Measurements from ENCODE around the gene ATP6V1A.
A peak's percentile ranks its signal among the peaks of the same experiment; 100 is the strongest.

Gene ATP6V1A

GRCh38 chr3:113721636-113722035 lies 25.2 kb upstream of the ATP6V1A start:
- Histone ChIP-seq H3K27ac (ENCODE audit: low read depth, low read length) (no peak overlapping the region), H3K4me1 (ENCODE audit: control insufficient read depth, insufficient read depth, low read length) (no peaks in the 10 kb centered on the region), H3K9ac (ENCODE audit: low read length) (no peak overlapping the region), H3K27me3 (ENCODE audit: control insufficient read depth, insufficient read depth, low read length) (no peaks in the 10 kb centered on the region), H3K36me3 (ENCODE audit: control insufficient read depth, insufficient read depth, low read length) (peaks cover 56% of the 10 kb centered on the region), H3K9me3 (ENCODE audit: control insufficient read depth, insufficient read depth, low read depth, low read length) (no peaks in the 10 kb centered on the region), H3K4me3 (ENCODE audit: low read depth, low read length) (no peak overlapping the region)

DNA sequence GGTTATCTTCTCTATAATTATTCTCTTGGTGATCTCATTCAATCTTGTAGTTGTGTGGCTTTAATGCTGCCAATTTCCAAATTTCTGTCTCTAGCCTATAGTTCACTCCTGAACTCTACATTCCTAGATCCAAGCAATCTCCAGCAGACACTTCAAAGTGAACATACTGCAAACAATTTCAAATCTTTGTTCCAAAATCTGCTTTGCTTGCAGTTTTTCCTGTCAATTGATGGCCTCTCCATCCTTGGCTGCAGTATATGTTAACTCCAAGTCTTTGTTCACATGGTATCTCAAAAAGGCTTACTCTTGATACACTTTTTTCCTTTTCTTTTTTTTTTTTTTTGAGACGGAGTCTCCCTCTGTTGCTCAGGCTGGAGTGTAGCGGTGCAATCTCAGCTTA lies 18.2 kb upstream of the ATP6V1A start:
- H3K4me1 ChIP-seq (ENCODE audit: control insufficient read depth, insufficient read depth, low read length), result no peaks in the 10 kb centered on the region
- H3K4me3 ChIP-seq (ENCODE audit: low read depth, low read length), result no peak overlapping the region
- peaks cover 8% of the 10 kb centered on the region; the same call in 1 of the 2 replicates for H3K36me3 ChIP-seq (ENCODE audit: control insufficient read depth, insufficient read depth, low read length)
- no peaks in the 10 kb centered on the region for H3K9me3 ChIP-seq (ENCODE audit: control insufficient read depth, insufficient read depth, low read depth, low read length)
- no peaks in the 10 kb centered on the region for H3K27me3 ChIP-seq (ENCODE audit: control insufficient read depth, insufficient read depth, low read length)
- no peak overlapping the region for H3K27ac ChIP-seq (ENCODE audit: low read depth, low read length)
- H3K9ac ChIP-seq (ENCODE audit: low read length), result no peak overlapping the region

DNA sequence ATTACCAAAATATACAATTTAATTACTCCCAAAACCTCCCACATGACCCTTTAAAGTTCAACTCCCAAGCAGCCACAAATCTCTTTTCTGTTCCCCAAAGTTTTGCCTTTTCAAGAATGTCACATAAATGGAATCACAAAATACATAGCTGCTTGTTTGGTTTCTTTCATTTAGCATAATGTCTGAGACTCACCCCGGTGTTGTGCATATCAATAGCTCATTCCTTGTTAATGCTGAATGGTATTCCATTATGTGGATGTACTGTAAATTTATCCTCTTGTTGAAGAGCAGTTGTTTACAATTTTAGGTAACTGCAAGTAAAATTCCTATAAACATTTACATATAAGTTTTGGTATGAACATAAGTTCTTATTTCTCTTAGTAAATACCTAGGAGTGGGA lies 16.3 kb upstream of the ATP6V1A start:
- H3K9me3 ChIP-seq (ENCODE audit: control insufficient read depth, insufficient read depth, low read depth, low read length), result no peaks in the 10 kb centered on the region
- H3K27me3 ChIP-seq (ENCODE audit: control insufficient read depth, insufficient read depth, low read length), result no peaks in the 10 kb centered on the region
- H3K27ac ChIP-seq (ENCODE audit: low read depth, low read length), result peak overlapping the region; percentile 7; the same call in 1 of the 2 replicates
- no peaks in the 10 kb centered on the region for H3K4me1 ChIP-seq (ENCODE audit: control insufficient read depth, insufficient read depth, low read length)
- no peak overlapping the region for H3K9ac ChIP-seq (ENCODE audit: low read length)
- H3K4me3 ChIP-seq (ENCODE audit: low read depth, low read length), result no peak overlapping the region
- H3K36me3 ChIP-seq (ENCODE audit: control insufficient read depth, insufficient read depth, low read length), result peaks cover 8% of the 10 kb centered on the region; the same call in 1 of the 2 replicates

DNA sequence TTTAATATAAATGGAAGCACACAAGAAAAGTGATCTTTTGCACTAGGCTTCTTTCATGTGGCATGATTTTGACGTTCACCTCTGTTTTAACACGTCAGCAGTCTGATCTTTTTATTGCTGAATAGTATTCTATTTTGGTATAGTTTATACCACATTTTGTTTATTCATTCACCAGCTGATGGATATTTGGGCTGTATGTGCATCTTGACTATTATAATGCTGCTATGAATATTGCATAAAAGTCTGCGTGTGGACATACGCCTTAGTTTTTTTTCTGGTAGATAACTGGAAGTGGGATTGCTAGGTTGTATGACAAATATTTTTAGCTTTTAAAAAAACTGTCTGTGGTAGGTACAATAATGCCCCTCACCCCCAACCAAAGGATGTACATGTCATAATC lies 15.1 kb upstream of the ATP6V1A start:
- Histone ChIP-seq H3K27ac (ENCODE audit: low read depth, low read length) (no peak overlapping the region), H3K27me3 (ENCODE audit: control insufficient read depth, insufficient read depth, low read length) (no peaks in the 10 kb centered on the region), H3K36me3 (ENCODE audit: control insufficient read depth, insufficient read depth, low read length) (peaks cover 8% of the 10 kb centered on the region; the same call in 1 of the 2 replicates), H3K9me3 (ENCODE audit: control insufficient read depth, insufficient read depth, low read depth, low read length) (no peaks in the 10 kb centered on the region), H3K4me3 (ENCODE audit: low read depth, low read length) (no peak overlapping the region), H3K4me1 (ENCODE audit: control insufficient read depth, insufficient read depth, low read length) (0 out of 2 replicates have a peak, but pooled peaks cover 5% of the 10 kb centered on the region), H3K9ac (ENCODE audit: low read length) (no peak overlapping the region)

- Histone ChIP-seq H3K4me3 (ENCODE audit: low read depth, low read length) (no peak overlapping the region), H3K9me3 (ENCODE audit: control insufficient read depth, insufficient read depth, low read depth, low read length) (no peaks in the 10 kb centered on the region), H3K4me1 (ENCODE audit: control insufficient read depth, insufficient read depth, low read length) (peaks cover 22% of the 10 kb centered on the region), H3K27me3 (ENCODE audit: control insufficient read depth, insufficient read depth, low read length) (no peaks in the 10 kb centered on the region), H3K9ac (ENCODE audit: low read length) (no peak overlapping the region), H3K27ac (ENCODE audit: low read depth, low read length) (no peak overlapping the region), H3K36me3 (ENCODE audit: control insufficient read depth, insufficient read depth, low read length) (no peaks in the 10 kb centered on the region)
Measured at GRCh38 chr3:113736548-113737089, 10.2 kb upstream of the ATP6V1A start.

GRCh38 chr3:113741086-113741485 lies 5.7 kb upstream of the ATP6V1A start:
- Histone ChIP-seq H3K27me3 (ENCODE audit: control insufficient read depth, insufficient read depth, low read length) (no peaks in the 10 kb centered on the region), H3K9me3 (ENCODE audit: control insufficient read depth, insufficient read depth, low read depth, low read length) (no peaks in the 10 kb centered on the region), H3K27ac (ENCODE audit: low read depth, low read length) (no peak overlapping the region), H3K4me1 (ENCODE audit: control insufficient read depth, insufficient read depth, low read length) (peaks cover 36% of the 10 kb centered on the region), H3K36me3 (ENCODE audit: control insufficient read depth, insufficient read depth, low read length) (no peaks in the 10 kb centered on the region; the same call in 1 of the 2 replicates), H3K9ac (ENCODE audit: low read length) (no peak overlapping the region), H3K4me3 (ENCODE audit: low read depth, low read length) (no peak overlapping the region)

DNA sequence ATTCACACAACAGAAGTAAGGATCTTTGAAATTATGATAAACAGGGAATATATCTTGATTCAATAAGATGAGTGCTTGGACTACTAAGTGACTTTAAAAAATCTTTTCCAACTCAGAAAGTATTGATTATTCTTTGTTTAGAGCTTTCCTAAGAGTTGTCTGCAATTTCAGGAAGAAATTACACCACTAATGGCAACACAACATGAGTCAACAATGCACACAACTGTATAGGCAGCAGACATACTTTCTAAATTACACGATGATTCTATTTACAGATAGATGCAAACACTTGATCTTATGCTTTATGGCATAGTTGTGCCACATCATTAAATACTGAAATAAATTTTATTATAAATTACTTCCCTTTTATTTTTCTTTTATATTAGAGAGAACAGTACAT lies 5.2 kb upstream of the ATP6V1A start:
- peaks cover 33% of the 10 kb centered on the region for H3K4me1 ChIP-seq (ENCODE audit: control insufficient read depth, insufficient read depth, low read length)
- no peaks in the 10 kb centered on the region for H3K27me3 ChIP-seq (ENCODE audit: control insufficient read depth, insufficient read depth, low read length)
- no peaks in the 10 kb centered on the region for H3K9me3 ChIP-seq (ENCODE audit: control insufficient read depth, insufficient read depth, low read depth, low read length)
- no peak overlapping the region for H3K27ac ChIP-seq (ENCODE audit: low read depth, low read length)
- no peak overlapping the region for H3K9ac ChIP-seq (ENCODE audit: low read length)
- H3K4me3 ChIP-seq (ENCODE audit: low read depth, low read length), result no peak overlapping the region
- no peaks in the 10 kb centered on the region; the same call in 1 of the 2 replicates for H3K36me3 ChIP-seq (ENCODE audit: control insufficient read depth, insufficient read depth, low read length)

GRCh38 chr3:113743006-113743630 lies 3.7 kb upstream of the ATP6V1A start:
- Histone ChIP-seq H3K4me3 (ENCODE audit: low read depth, low read length) (peak overlapping the region; percentile 96), H3K4me1 (ENCODE audit: control insufficient read depth, insufficient read depth, low read length) (peaks cover 33% of the 10 kb centered on the region), H3K9ac (ENCODE audit: low read length) (no peak overlapping the region), H3K36me3 (ENCODE audit: control insufficient read depth, insufficient read depth, low read length) (no peaks in the 10 kb centered on the region; the same call in 1 of the 2 replicates), H3K9me3 (ENCODE audit: control insufficient read depth, insufficient read depth, low read depth, low read length) (no peaks in the 10 kb centered on the region), H3K27me3 (ENCODE audit: control insufficient read depth, insufficient read depth, low read length) (no peaks in the 10 kb centered on the region), H3K27ac (ENCODE audit: low read depth, low read length) (no peak overlapping the region)

GRCh38 chr3:113744941-113745755 lies 1.7 kb upstream of the ATP6V1A start:
- H3K27ac ChIP-seq (ENCODE audit: low read depth, low read length), result peak overlapping the region; percentile 98
- H3K9me3 ChIP-seq (ENCODE audit: control insufficient read depth, insufficient read depth, low read depth, low read length), result no peaks in the 10 kb centered on the region
- peaks cover 24% of the 10 kb centered on the region; the same call in 1 of the 2 replicates for H3K4me1 ChIP-seq (ENCODE audit: control insufficient read depth, insufficient read depth, low read length)

DNA sequence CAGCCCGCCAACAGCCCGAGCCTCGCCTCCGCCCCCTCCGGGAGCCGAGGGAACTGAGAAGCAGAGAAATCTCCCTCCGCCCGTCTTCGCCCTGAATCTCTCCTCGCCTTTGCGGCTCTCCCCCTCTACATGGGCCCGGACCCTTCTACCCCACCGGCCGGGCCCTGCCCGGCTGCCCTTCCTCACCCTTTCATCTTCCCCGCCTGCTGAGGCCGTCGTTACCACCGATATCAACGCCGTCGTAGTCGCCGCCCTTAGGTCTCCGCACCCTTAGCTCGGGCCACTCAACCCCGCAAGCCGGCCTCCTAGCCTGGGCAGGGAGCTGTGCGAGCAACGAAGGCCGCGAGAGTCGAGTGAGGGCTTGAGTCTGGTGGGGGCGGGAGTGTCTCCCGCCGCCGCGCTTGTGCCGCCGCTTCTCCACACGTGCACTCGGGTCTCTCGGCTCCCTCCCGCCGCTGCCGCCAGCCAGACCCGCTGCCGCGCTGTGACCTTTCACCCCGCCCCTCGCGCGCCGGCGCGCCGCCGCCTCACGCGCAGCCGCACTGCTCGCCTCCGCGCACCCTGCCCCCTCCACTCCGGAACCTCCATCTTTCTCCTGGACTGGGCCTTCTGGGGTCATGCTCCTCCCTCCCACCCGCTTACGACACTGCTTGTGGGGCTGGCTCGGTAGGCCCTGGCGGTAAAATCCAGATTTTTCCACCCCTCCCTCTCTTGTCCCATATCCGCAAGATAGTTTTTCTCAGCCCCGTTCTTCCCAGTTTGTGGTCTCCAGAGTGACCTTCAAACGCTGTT lies 883 bp upstream of the ATP6V1A start, which contains the start of gene NAA50:
Gene NAA50, minus strand, starts transcription at position 494 of the 792 bp plus-strand sequence. Its CDS starts 300 bp downstream, at position 194.
- Histone ChIP-seq H3K4me3 (ENCODE audit: low read depth, low read length) (peak within 1 kb of the TSS; percentile 96), H3K4me1 (ENCODE audit: control insufficient read depth, insufficient read depth, low read length) (peaks cover 24% of the 10 kb centered on the region; the same call in 1 of the 2 replicates), H3K9ac (ENCODE audit: low read length) (peak within 1 kb of the TSS; percentile 96), H3K9me3 (ENCODE audit: control insufficient read depth, insufficient read depth, low read depth, low read length) (no peaks in the 10 kb centered on the region), H3K36me3 (ENCODE audit: control insufficient read depth, insufficient read depth, low read length) (no peaks in the 10 kb centered on the region; the same call in 1 of the 2 replicates), H3K27ac (ENCODE audit: low read depth, low read length) (peak within 1 kb of the TSS; percentile 98), H3K27me3 (ENCODE audit: control insufficient read depth, insufficient read depth, low read length) (no peaks in the 10 kb centered on the region)

More at GRCh38 chr3:113744941-113745755, 1.7 kb upstream of the ATP6V1A start:
- H3K9ac ChIP-seq (ENCODE audit: low read length), result peak overlapping the region; percentile 96
- no peaks in the 10 kb centered on the region; the same call in 1 of the 2 replicates for H3K36me3 ChIP-seq (ENCODE audit: control insufficient read depth, insufficient read depth, low read length)
- peak overlapping the region; percentile 96 for H3K4me3 ChIP-seq (ENCODE audit: low read depth, low read length)
- H3K27me3 ChIP-seq (ENCODE audit: control insufficient read depth, insufficient read depth, low read length), result no peaks in the 10 kb centered on the region

Measured in HUES6 (cell line).